ENCODE measurements around the gene TMPRSS11B. TPM values are rescaled to one million over a fixed set of nuclear protein-coding genes. Genes with fewer than 3 reads are reported as not detected.
"Not testable (repeated sequence)": the region's sequence is repeated elsewhere in the genome, so short reads cannot be mapped to it uniquely, and the experiment has no call there.

TMPRSS11B gene
- total RNA-seq, 4 donors from 2014 or later = not detected

DNA sequence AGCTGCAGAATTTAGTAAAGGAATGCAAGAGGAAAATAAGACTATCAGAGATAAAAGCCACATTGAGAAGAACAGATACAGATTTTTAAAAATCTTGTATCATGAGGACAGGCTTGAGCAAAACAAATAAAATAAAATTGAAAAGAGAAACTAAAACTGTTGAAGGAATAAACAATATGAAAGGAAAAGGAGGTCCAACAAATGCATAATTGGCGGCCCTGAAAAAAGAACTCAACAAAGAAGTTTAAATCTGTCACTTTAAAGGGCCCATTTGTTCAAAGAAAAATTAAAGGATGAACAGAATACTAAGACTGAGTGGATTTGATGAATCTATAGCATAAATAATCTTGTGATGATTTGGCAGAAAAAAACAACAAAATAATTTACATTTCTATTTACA is 36.5 kb downstream of the TMPRSS11B start:
- no peak overlapping the region for H3K27ac ChIP-seq
- TF ChIP-seq, protein P1, sequence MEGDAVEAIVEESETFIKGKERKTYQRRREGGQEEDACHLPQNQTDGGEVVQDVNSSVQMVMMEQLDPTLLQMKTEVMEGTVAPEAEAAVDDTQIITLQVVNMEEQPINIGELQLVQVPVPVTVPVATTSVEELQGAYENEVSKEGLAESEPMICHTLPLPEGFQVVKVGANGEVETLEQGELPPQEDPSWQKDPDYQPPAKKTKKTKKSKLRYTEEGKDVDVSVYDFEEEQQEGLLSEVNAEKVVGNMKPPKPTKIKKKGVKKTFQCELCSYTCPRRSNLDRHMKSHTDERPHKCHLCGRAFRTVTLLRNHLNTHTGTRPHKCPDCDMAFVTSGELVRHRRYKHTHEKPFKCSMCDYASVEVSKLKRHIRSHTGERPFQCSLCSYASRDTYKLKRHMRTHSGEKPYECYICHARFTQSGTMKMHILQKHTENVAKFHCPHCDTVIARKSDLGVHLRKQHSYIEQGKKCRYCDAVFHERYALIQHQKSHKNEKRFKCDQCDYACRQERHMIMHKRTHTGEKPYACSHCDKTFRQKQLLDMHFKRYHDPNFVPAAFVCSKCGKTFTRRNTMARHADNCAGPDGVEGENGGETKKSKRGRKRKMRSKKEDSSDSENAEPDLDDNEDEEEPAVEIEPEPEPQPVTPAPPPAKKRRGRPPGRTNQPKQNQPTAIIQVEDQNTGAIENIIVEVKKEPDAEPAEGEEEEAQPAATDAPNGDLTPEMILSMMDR (IDR thresholded peaks at IDR 0.05) = no peak
- TF ChIP-seq EP300 (IDR thresholded peaks at IDR 0.05) (no peak), POLR2A (IDR thresholded peaks at IDR 0.05) (no peak), POLR2AphosphoS5 (IDR thresholded peaks at IDR 0.05) (no peak)
- no peaks in the 10 kb centered on the region for H3K9me3 ChIP-seq
- no peaks in the 10 kb centered on the region for H3K36me3 ChIP-seq
- WGBS = 87% methylated on average over 1 of the region's 1 CpG
- no peak for DNase-seq (ENCODE audit: low spot score in 2 of 2)
- no peaks in the 10 kb centered on the region for H3K27me3 ChIP-seq
- H3K4me1 ChIP-seq = no peaks in the 10 kb centered on the region
- H3K4me3 ChIP-seq = no peak overlapping the region

DNA sequence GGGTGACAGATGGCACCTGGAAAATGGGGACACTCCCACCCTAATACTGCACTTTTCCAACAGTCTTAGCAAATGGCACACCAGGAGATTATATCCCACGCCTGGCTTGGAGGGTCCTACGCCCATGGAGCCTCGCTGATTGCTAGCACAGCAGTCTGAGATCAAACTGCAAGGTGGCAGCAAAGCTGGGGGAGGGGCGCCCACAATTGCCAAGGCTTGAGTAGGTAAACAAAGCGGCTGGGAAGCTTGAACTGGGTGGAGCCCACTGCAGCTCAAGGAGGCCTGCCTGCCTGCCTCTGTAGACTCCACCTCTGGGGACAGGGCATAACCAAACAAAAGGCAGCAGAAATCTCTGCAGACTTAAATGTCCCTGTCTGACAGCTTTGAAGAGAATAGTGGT is 51.2 kb downstream of the TMPRSS11B start:
- H3K4me1 ChIP-seq; H3K9me3 ChIP-seq; H3K36me3 ChIP-seq; H3K27me3 ChIP-seq; H3K4me3 ChIP-seq; H3K27ac ChIP-seq; DNase-seq (ENCODE audit: low spot score in 2 of 2): not testable (repeated sequence)
- 91% methylated on average over 5 of the region's 5 CpGs for WGBS

DNA sequence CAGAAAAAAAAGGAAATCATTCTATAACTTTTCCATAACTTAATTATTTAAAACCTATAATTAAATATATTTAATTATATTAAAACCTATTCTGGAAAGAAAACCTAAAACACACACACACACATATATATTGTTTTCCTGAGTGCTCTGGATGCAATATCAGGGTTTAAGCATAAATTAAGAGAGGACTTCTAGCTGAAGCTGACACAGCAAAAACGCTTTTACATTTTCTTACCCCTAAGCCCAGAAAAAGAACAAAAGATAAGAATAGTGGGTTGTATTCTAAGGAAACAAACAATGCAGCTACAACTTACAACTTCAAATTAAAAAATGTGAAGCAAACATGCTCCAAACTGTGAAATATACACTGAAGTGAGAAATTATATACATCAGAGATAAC is 52.3 kb downstream of the TMPRSS11B start:
- DNase-seq (ENCODE audit: low spot score in 2 of 2) = no peak
- TF ChIP-seq, protein P1 (IDR thresholded peaks at IDR 0.05) = no peak
- no peak for TF ChIP-seq POLR2A (IDR thresholded peaks at IDR 0.05)
- TF ChIP-seq EP300 (IDR thresholded peaks at IDR 0.05) = no peak
- no peak for TF ChIP-seq POLR2AphosphoS5 (IDR thresholded peaks at IDR 0.05)
- Histone ChIP-seq H3K9me3 (no peaks in the 10 kb centered on the region), H3K4me1 (no peaks in the 10 kb centered on the region), H3K27me3 (no peaks in the 10 kb centered on the region), H3K27ac (no peak overlapping the region), H3K4me3 (no peak overlapping the region), H3K36me3 (no peaks in the 10 kb centered on the region)
- 87% methylated on average over 1 of the region's 1 CpG for WGBS

DNA sequence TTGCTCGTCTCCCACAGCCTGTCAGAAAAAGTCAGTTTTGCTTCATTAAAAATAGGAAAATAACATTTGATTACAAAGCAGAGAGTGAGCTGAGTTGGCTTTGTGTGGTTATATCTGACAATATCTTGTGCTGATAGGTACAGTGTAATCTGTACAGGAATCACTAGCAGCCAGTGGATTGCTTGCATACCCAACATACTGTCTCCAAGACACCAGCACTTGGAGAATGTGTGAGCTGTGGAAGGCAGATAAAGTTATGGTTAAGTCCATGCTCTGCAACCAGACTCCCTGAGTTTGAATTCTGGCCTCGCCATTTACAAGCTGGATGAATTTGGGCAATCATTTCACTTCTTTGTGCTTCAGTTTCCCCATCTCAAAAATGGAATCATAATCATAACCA is 58.3 kb downstream of the TMPRSS11B start:
- TF ChIP-seq, protein P1 (IDR thresholded peaks at IDR 0.05) = no peak
- TF ChIP-seq POLR2A (IDR thresholded peaks at IDR 0.05) = no peak
- no peak for TF ChIP-seq EP300 (IDR thresholded peaks at IDR 0.05)
- no peak overlapping the region for H3K27ac ChIP-seq
- H3K9me3 ChIP-seq = no peaks in the 10 kb centered on the region
- H3K27me3 ChIP-seq = no peaks in the 10 kb centered on the region
- H3K36me3 ChIP-seq = no peaks in the 10 kb centered on the region
- no peak for DNase-seq (ENCODE audit: low spot score in 2 of 2)
- no peaks in the 10 kb centered on the region for H3K4me1 ChIP-seq
- H3K4me3 ChIP-seq = no peak overlapping the region
- 74% methylated on average over 2 of the region's 2 CpGs for WGBS

DNA sequence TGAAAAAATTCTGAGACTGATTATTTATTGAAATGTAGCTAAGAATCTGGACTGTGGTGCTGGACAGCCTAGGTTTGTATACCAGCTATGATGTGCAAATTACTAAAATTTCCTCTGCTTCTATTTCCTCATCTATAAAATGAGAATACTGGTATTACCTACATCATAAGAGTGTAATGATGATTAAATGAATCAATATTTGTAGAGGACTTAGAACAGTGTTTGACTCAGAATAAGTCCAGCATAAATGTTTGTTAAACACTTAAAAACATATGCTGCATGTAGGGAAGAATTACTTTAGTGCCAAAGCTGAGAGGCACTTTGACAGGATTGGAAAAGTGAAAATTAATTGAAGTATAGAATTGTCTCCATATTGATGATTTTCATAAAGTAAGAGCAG is 60.6 kb downstream of the TMPRSS11B start:
- DNase-seq (ENCODE audit: low spot score in 2 of 2) = no peak
- TF ChIP-seq POLR2AphosphoS5 (IDR thresholded peaks at IDR 0.05) (no peak), EP300 (IDR thresholded peaks at IDR 0.05) (no peak), POLR2A (IDR thresholded peaks at IDR 0.05) (no peak)
- TF ChIP-seq, protein P1 (IDR thresholded peaks at IDR 0.05) = no peak
- Histone ChIP-seq H3K27ac (no peak overlapping the region), H3K4me3 (no peak overlapping the region), H3K27me3 (no peaks in the 10 kb centered on the region), H3K36me3 (no peaks in the 10 kb centered on the region), H3K9me3 (no peaks in the 10 kb centered on the region), H3K4me1 (no peaks in the 10 kb centered on the region)

DNA sequence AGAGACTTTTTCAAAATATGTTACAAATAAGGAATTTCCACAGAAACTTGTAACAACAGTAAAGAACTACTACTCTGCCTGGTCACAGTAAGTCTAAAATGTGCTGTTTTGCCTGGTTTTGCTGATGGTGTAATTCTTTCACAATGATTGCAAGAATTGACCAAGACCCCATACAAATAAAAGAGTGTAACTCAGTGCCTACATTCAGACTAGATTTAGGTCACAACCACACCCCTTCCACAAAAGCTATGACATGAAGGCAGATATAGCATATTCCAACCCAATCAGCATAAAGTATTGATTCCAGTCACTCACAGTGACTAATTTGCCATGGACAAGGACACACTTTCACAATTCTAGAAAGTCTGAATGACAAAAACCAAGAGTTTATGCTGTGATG is 62.1 kb downstream of the TMPRSS11B start:
- no peak for DNase-seq (ENCODE audit: low spot score in 2 of 2)
- TF ChIP-seq, protein P1 (IDR thresholded peaks at IDR 0.05) = no peak
- TF ChIP-seq EP300 (IDR thresholded peaks at IDR 0.05) = no peak
- TF ChIP-seq POLR2A (IDR thresholded peaks at IDR 0.05) = no peak
- TF ChIP-seq POLR2AphosphoS5 (IDR thresholded peaks at IDR 0.05) = no peak
- Histone ChIP-seq H3K9me3 (no peaks in the 10 kb centered on the region), H3K4me3 (no peak overlapping the region), H3K27me3 (no peaks in the 10 kb centered on the region), H3K27ac (no peak overlapping the region), H3K4me1 (no peaks in the 10 kb centered on the region), H3K36me3 (no peaks in the 10 kb centered on the region)

Measured in suprapubic skin (tissue), 4 donors.